ENCODE results near the gene SRMS. TPM values are rescaled to one million over a fixed set of nuclear protein-coding genes. Genes with fewer than 3 reads are reported as not detected.

Gene SRMS
- total RNA-seq, 1 experiment from 2014 or later, result 0.22 TPM

GRCh38 chr20:63532449-63532971 is 15.0 kb downstream of the SRMS start:
- H3K36me3 ChIP-seq (ENCODE audit: low read depth, low read length), result no peaks in the 10 kb centered on the region
- TF ChIP-seq EZH2phosphoT487 (IDR thresholded peaks at IDR 0.05; ENCODE audit: borderline replicate concordance, low read length) (no peak), CTCF (conservative IDR thresholded peaks at IDR 0.05; ENCODE audit: low read depth, low read length) (no peak), EZH2 (IDR thresholded peaks at IDR 0.05; ENCODE audit: low read length, unreplicated experiment) (no peak)
- H3K4me3 ChIP-seq (ENCODE audit: low read length), result no peak overlapping the region
- no peak for DNase-seq
- peaks cover 11% of the 10 kb centered on the region for H3K79me2 ChIP-seq (ENCODE audit: low read length)
- intact Hi-C loops (cut with micrococcal nuclease), result loop anchor here (5.0 kb wide), 1 partner anchor 605 kb away; the partner anchor contains the start of gene DIDO1
- ChIA-PET CTCF (no interaction called here), POLR2A (ENCODE audit: unreplicated experiment) (no interaction called here)
- no TSS peak for BruUV-seq (replicated peaks)
- H3K9me2 ChIP-seq (replicated peaks; ENCODE audit: low read length), result no peaks in the 10 kb centered on the region
- H2AFZ ChIP-seq (ENCODE audit: low read length), result no peak overlapping the region
- no peak overlapping the region for H3K4me2 ChIP-seq (ENCODE audit: low read length)
- H3K27me3 ChIP-seq (ENCODE audit: low read length), result no peaks in the 10 kb centered on the region
- no peak for ATAC-seq
- H3F3A ChIP-seq (ENCODE audit: low read length, unreplicated experiment), result peaks cover under 1% of the 10 kb centered on the region
- H3K27ac ChIP-seq (ENCODE audit: low read length), result no peak overlapping the region
- H3K4me1 ChIP-seq (ENCODE audit: insufficient read depth, low read length), result peaks cover 14% of the 10 kb centered on the region
- H4K20me1 ChIP-seq (ENCODE audit: low read length), result no peaks in the 10 kb centered on the region
- H3K9me3 ChIP-seq (ENCODE audit: low read length), result no peaks in the 10 kb centered on the region
- H3K9ac ChIP-seq (ENCODE audit: low read length), result no peak overlapping the region

GRCh38 chr20:63531686-63532448 is 15.7 kb downstream of the SRMS start:
- TF ChIP-seq EZH2phosphoT487 (IDR thresholded peaks at IDR 0.05; ENCODE audit: borderline replicate concordance, low read length), result no peak
- no peak for TF ChIP-seq EZH2 (IDR thresholded peaks at IDR 0.05; ENCODE audit: low read length, unreplicated experiment)
- no peak for TF ChIP-seq CTCF (conservative IDR thresholded peaks at IDR 0.05; ENCODE audit: low read depth, low read length)
- Histone ChIP-seq H3K9ac (ENCODE audit: low read length) (no peak overlapping the region), H3K27ac (ENCODE audit: low read length) (no peak overlapping the region), H4K20me1 (ENCODE audit: low read length) (no peaks in the 10 kb centered on the region), H3F3A (ENCODE audit: low read length, unreplicated experiment) (peaks cover 5% of the 10 kb centered on the region), H2AFZ (ENCODE audit: low read length) (no peak overlapping the region), H3K27me3 (ENCODE audit: low read length) (no peaks in the 10 kb centered on the region), H3K4me3 (ENCODE audit: low read length) (no peak overlapping the region), H3K4me2 (ENCODE audit: low read length) (no peak overlapping the region), H3K4me1 (ENCODE audit: insufficient read depth, low read length) (peaks cover 8% of the 10 kb centered on the region), H3K9me2 (replicated peaks; ENCODE audit: low read length) (no peaks in the 10 kb centered on the region), H3K9me3 (ENCODE audit: low read length) (no peaks in the 10 kb centered on the region), H3K36me3 (ENCODE audit: low read depth, low read length) (no peaks in the 10 kb centered on the region), H3K79me2 (ENCODE audit: low read length) (peaks cover 8% of the 10 kb centered on the region)
- DNase-seq, result no peak
- no peak for ATAC-seq
- CTCF ChIA-PET, result no interaction called here
- POLR2A ChIA-PET (ENCODE audit: unreplicated experiment), result no interaction called here
- no TSS peak for BruUV-seq (replicated peaks)
- intact Hi-C loops (cut with micrococcal nuclease), result loop anchor here (5.0 kb wide), 1 partner anchor 605 kb away; the partner anchor contains the start of gene DIDO1

- BruUV-seq (replicated peaks), result no TSS peak
- TF ChIP-seq EZH2 (IDR thresholded peaks at IDR 0.05; ENCODE audit: low read length, unreplicated experiment) (no peak), EZH2phosphoT487 (IDR thresholded peaks at IDR 0.05; ENCODE audit: borderline replicate concordance, low read length) (no peak), CTCF (conservative IDR thresholded peaks at IDR 0.05; ENCODE audit: low read depth, low read length) (no peak)
- H3K36me3 ChIP-seq (ENCODE audit: low read depth, low read length), result no peaks in the 10 kb centered on the region
Measured at GRCh38 chr20:63530788-63531160, 16.8 kb downstream of the SRMS start.

More at GRCh38 chr20:63530788-63531160, 16.8 kb downstream of the SRMS start:
- Histone ChIP-seq H4K20me1 (ENCODE audit: low read length) (no peaks in the 10 kb centered on the region), H2AFZ (ENCODE audit: low read length) (no peak overlapping the region), H3K4me2 (ENCODE audit: low read length) (no peak overlapping the region), H3K27ac (ENCODE audit: low read length) (no peak overlapping the region), H3K9me2 (replicated peaks; ENCODE audit: low read length) (no peaks in the 10 kb centered on the region), H3K4me1 (ENCODE audit: insufficient read depth, low read length) (no peaks in the 10 kb centered on the region), H3F3A (ENCODE audit: low read length, unreplicated experiment) (peaks cover 5% of the 10 kb centered on the region), H3K27me3 (ENCODE audit: low read length) (no peaks in the 10 kb centered on the region), H3K4me3 (ENCODE audit: low read length) (no peak overlapping the region), H3K9me3 (ENCODE audit: low read length) (no peaks in the 10 kb centered on the region), H3K79me2 (ENCODE audit: low read length) (no peaks in the 10 kb centered on the region), H3K9ac (ENCODE audit: low read length) (no peak overlapping the region)
- ATAC-seq (no peak), DNase-seq (no peak)
- intact Hi-C loops (cut with micrococcal nuclease), result loop anchor here (5.0 kb wide), 1 partner anchor 603 kb away; the partner anchor contains the start of gene DIDO1
- POLR2A ChIA-PET (ENCODE audit: unreplicated experiment), result interaction anchor here (0.5 kb wide), 1 partner anchor 119 kb away, joined by 4 read pairs; no protein-coding TSS in a partner anchor
- CTCF ChIA-PET, result no interaction called here

Measured in PC-3 (cell line).